ENCODE measurements around the gene C10orf143.

C10orf143 gene

GRCh38 chr10:130052193-130052592, 58.4 kb downstream of the C10orf143 start:
- DNase-seq (ENCODE audit: low spot score) = no peak

GRCh38 chr10:130050721-130051120, 59.9 kb downstream of the C10orf143 start:
- DNase-seq (ENCODE audit: low spot score) = no peak

GRCh38 chr10:130049987-130050386, 60.6 kb downstream of the C10orf143 start:
- DNase-seq (ENCODE audit: low spot score) = no peak

- no peak for DNase-seq (ENCODE audit: low spot score)
Measured at GRCh38 chr10:130049244-130049643, 61.4 kb downstream of the C10orf143 start.

- no peak for DNase-seq (ENCODE audit: low spot score)
Measured at GRCh38 chr10:130048081-130048480, 62.5 kb downstream of the C10orf143 start.

- no peak for DNase-seq (ENCODE audit: low spot score)
Measured at GRCh38 chr10:130047336-130047735, 63.3 kb downstream of the C10orf143 start.

- no peak for DNase-seq (ENCODE audit: low spot score)
Measured at GRCh38 chr10:130046591-130046990, 64.0 kb downstream of the C10orf143 start.

- DNase-seq (ENCODE audit: low spot score) = no peak
Measured at GRCh38 chr10:130045801-130046321, 64.8 kb downstream of the C10orf143 start.

- DNase-seq (ENCODE audit: low spot score) = no peak
Measured at GRCh38 chr10:130045091-130045652, 65.5 kb downstream of the C10orf143 start.

- no peak for DNase-seq (ENCODE audit: low spot score)
Measured at GRCh38 chr10:130044067-130045061, 66.3 kb downstream of the C10orf143 start.

- DNase-seq (ENCODE audit: low spot score) = no peak
Measured at GRCh38 chr10:130043491-130043890, 67.1 kb downstream of the C10orf143 start.

- DNase-seq (ENCODE audit: low spot score) = no peak
Measured at GRCh38 chr10:130042381-130042780, 68.2 kb downstream of the C10orf143 start.

- no peak for DNase-seq (ENCODE audit: low spot score)
Measured at GRCh38 chr10:130041451-130042371, 68.9 kb downstream of the C10orf143 start.

GRCh38 chr10:130040817-130041330, 69.8 kb downstream of the C10orf143 start:
- no peak for DNase-seq (ENCODE audit: low spot score)

GRCh38 chr10:130040351-130040750, 70.3 kb downstream of the C10orf143 start:
- no peak for DNase-seq (ENCODE audit: low spot score)

GRCh38 chr10:130039141-130039540, 71.5 kb downstream of the C10orf143 start:
- no peak for DNase-seq (ENCODE audit: low spot score)

GRCh38 chr10:130038611-130039109, 72.0 kb downstream of the C10orf143 start:
- DNase-seq (ENCODE audit: low spot score) = no peak

- no peak for DNase-seq (ENCODE audit: low spot score)
Measured at GRCh38 chr10:130038019-130038555, 72.5 kb downstream of the C10orf143 start.

GRCh38 chr10:130037169-130037661, 73.4 kb downstream of the C10orf143 start:
- no peak for DNase-seq (ENCODE audit: low spot score)

GRCh38 chr10:130036296-130037065, 74.1 kb downstream of the C10orf143 start:
- no peak for DNase-seq (ENCODE audit: low spot score)
